SK-N-SH (cell line): Measurements from ENCODE around the gene GATM.

Experiments
- EP300 ChIP-seq, 2 experiments: IDR thresholded peaks; 2 replicates each; pipeline versions ENCODE4 v1.4.0 to v1.6.1; 2012; ENCODE audit warnings: borderline replicate concordance in 1 of 2, low read depth in 1 of 2, low read length in 1 of 2
- GABPA ChIP-seq: IDR thresholded peaks from 2 replicates; pipeline ENCODE4 v1.4.0; 2012; ENCODE audit warnings: low read depth, mild to moderate bottlenecking
- NFIC ChIP-seq: IDR thresholded peaks from 2 replicates; pipeline ENCODE4 v1.4.0; 2012; ENCODE audit warnings: borderline replicate concordance
- NRF1 ChIP-seq: IDR thresholded peaks from 2 replicates; pipeline ENCODE4 v1.6.1; 2012; ENCODE audit warnings: low read depth, mild to moderate bottlenecking, low read length
- POLR2AphosphoS5 ChIP-seq: IDR thresholded peaks from 2 replicates; pipeline ENCODE4 v1.6.1; 2012; ENCODE audit warnings: low read depth, low read length
- RAD21 ChIP-seq: IDR thresholded peaks from 2 replicates; pipeline ENCODE4 v1.6.1; 2012; ENCODE audit warnings: mild to moderate bottlenecking, low read length
- RCOR1 ChIP-seq: fragments of 150-350 bp; IDR thresholded peaks from 2 replicates; pipeline ENCODE4 v1.6.1; 2017; ENCODE audit warnings: antibody characterized with exemption, low read length
- RFX5 ChIP-seq: IDR thresholded peaks from 2 replicates; pipeline ENCODE4 v1.6.1; 2012; ENCODE audit warnings: mild to moderate bottlenecking, improper control_type of control experiment, low read length
- TAF1 ChIP-seq: IDR thresholded peaks from 2 replicates; pipeline ENCODE4 v1.6.1; 2012; ENCODE audit warnings: low read depth, mild to moderate bottlenecking, low read length, moderate library complexity, borderline replicate concordance
- TCF12 ChIP-seq: IDR thresholded peaks from 2 replicates; pipeline ENCODE4 v1.4.0; 2012
- YY1 ChIP-seq: IDR thresholded peaks from 2 replicates; pipeline ENCODE4 v1.4.0; 2012; ENCODE audit warnings: low read depth, mild to moderate bottlenecking
- TF ChIP-seq, protein P1 (sequence below): fragments of 200-600 bp; sonication (generic); IDR thresholded peaks from 2 replicates; pipeline ENCODE4 v1.6.1; 2017; ENCODE audit warnings: antibody characterized with exemption, mild to moderate bottlenecking, moderate library complexity
- TF ChIP-seq, protein P2 (sequence below): IDR thresholded peaks from 2 replicates; pipeline ENCODE4 v1.6.1; 2012; ENCODE audit warnings: mild to moderate bottlenecking, low read depth, low read length, moderate library complexity
- TF ChIP-seq, protein P3 (sequence below): IDR thresholded peaks from 2 replicates; pipeline ENCODE4; 2012

DNA sequence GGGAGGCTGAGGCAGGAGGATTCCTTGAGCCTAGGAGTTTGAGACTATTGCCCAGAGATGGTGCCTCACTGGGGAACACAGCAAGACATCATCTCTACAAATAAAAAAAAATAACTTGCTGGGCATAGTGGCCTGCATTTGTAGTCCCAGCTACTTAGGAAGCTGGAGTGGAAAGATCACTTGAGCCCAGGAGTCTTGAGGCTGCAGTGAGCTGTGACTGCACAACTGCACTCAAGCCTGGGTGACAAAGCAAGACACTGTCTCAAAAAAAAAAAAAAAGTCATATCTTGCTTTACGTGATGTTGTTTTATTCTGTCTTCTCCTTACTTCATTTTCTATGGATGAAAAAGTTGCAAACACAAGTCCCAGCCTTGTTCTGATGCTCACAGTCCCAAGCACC, 14.1 kb downstream of the GATM start:
- TF ChIP-seq, protein P1, sequence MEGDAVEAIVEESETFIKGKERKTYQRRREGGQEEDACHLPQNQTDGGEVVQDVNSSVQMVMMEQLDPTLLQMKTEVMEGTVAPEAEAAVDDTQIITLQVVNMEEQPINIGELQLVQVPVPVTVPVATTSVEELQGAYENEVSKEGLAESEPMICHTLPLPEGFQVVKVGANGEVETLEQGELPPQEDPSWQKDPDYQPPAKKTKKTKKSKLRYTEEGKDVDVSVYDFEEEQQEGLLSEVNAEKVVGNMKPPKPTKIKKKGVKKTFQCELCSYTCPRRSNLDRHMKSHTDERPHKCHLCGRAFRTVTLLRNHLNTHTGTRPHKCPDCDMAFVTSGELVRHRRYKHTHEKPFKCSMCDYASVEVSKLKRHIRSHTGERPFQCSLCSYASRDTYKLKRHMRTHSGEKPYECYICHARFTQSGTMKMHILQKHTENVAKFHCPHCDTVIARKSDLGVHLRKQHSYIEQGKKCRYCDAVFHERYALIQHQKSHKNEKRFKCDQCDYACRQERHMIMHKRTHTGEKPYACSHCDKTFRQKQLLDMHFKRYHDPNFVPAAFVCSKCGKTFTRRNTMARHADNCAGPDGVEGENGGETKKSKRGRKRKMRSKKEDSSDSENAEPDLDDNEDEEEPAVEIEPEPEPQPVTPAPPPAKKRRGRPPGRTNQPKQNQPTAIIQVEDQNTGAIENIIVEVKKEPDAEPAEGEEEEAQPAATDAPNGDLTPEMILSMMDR, result no peak
- TF ChIP-seq EP300 (IDR thresholded peaks at IDR 0.05; ENCODE audit: borderline replicate concordance in 1 of 2, low read depth in 1 of 2, low read length in 1 of 2), result no peak
- no peak for TF ChIP-seq RAD21
- no peak for TF ChIP-seq POLR2AphosphoS5
- TF ChIP-seq TCF12, result no peak
- TF ChIP-seq NFIC, result no peak
- TF ChIP-seq RCOR1, result no peak
- no peak for TF ChIP-seq TAF1
- TF ChIP-seq RFX5, result no peak
- no peak for TF ChIP-seq YY1
- no peak for TF ChIP-seq GABPA
- no peak for TF ChIP-seq NRF1
- TF ChIP-seq, protein P2, sequence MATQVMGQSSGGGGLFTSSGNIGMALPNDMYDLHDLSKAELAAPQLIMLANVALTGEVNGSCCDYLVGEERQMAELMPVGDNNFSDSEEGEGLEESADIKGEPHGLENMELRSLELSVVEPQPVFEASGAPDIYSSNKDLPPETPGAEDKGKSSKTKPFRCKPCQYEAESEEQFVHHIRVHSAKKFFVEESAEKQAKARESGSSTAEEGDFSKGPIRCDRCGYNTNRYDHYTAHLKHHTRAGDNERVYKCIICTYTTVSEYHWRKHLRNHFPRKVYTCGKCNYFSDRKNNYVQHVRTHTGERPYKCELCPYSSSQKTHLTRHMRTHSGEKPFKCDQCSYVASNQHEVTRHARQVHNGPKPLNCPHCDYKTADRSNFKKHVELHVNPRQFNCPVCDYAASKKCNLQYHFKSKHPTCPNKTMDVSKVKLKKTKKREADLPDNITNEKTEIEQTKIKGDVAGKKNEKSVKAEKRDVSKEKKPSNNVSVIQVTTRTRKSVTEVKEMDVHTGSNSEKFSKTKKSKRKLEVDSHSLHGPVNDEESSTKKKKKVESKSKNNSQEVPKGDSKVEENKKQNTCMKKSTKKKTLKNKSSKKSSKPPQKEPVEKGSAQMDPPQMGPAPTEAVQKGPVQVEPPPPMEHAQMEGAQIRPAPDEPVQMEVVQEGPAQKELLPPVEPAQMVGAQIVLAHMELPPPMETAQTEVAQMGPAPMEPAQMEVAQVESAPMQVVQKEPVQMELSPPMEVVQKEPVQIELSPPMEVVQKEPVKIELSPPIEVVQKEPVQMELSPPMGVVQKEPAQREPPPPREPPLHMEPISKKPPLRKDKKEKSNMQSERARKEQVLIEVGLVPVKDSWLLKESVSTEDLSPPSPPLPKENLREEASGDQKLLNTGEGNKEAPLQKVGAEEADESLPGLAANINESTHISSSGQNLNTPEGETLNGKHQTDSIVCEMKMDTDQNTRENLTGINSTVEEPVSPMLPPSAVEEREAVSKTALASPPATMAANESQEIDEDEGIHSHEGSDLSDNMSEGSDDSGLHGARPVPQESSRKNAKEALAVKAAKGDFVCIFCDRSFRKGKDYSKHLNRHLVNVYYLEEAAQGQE, result no peak
- TF ChIP-seq, protein P3, sequence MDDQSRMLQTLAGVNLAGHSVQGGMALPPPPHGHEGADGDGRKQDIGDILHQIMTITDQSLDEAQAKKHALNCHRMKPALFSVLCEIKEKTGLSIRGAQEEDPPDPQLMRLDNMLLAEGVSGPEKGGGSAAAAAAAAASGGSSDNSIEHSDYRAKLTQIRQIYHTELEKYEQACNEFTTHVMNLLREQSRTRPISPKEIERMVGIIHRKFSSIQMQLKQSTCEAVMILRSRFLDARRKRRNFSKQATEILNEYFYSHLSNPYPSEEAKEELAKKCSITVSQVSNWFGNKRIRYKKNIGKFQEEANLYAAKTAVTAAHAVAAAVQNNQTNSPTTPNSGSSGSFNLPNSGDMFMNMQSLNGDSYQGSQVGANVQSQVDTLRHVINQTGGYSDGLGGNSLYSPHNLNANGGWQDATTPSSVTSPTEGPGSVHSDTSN, result no peak
